GM08714 (cell line): ENCODE data around the gene GKN2.

Source experiments
- H3K4me3 ChIP-seq: fragments of 200-500 bp; sonication (Bioruptor generic); 2 replicates; pipeline ENCODE4 v1.5.1; 2014; ENCODE audit warnings: mild to moderate bottlenecking, low read length, inconsistent platforms
- ZNF274 ChIP-seq: IDR thresholded peaks from 2 replicates; pipeline ENCODE4 v1.6.1; 2012; ENCODE audit warnings: mild to moderate bottlenecking, low read depth, low read length

The GKN2 gene

GRCh38 chr2:68952887-68953521 is at the start of gene GKN2:
GKN2 (minus strand) TSS chr2:68952893; CDS start chr2:68952861, 32 bp downstream.
- no peak within 1 kb of the TSS for H3K4me3 ChIP-seq
- no peak for TF ChIP-seq ZNF274

- no peak for TF ChIP-seq ZNF274
- H3K4me3 ChIP-seq: no peak overlapping the region
These were observed 49.2 kb upstream of the GKN2 start for GRCh38 chr2:69001879-69002278.

- H3K4me3 ChIP-seq: no peak overlapping the region
- TF ChIP-seq ZNF274: no peak
These were observed 44.7 kb upstream of the GKN2 start for GRCh38 chr2:68997401-68997800.

GRCh38 chr2:68995916-68996315 is 43.2 kb upstream of the GKN2 start:
- no peak for TF ChIP-seq ZNF274
- H3K4me3 ChIP-seq: no peak overlapping the region

- H3K4me3 ChIP-seq: no peak overlapping the region
- no peak for TF ChIP-seq ZNF274
These were observed 42.2 kb upstream of the GKN2 start for GRCh38 chr2:68994864-68995263.

GRCh38 chr2:68993660-68994059 is 41.0 kb upstream of the GKN2 start:
- H3K4me3 ChIP-seq: no peak overlapping the region

GRCh38 chr2:68992933-68993332 is 40.2 kb upstream of the GKN2 start:
- no peak overlapping the region for H3K4me3 ChIP-seq
- no peak for TF ChIP-seq ZNF274

More at GRCh38 chr2:68993660-68994059, 41.0 kb upstream of the GKN2 start:
- no peak for TF ChIP-seq ZNF274

GRCh38 chr2:68992341-68992740 is 39.6 kb upstream of the GKN2 start:
- no peak for TF ChIP-seq ZNF274

GRCh38 chr2:68989035-68989434 is 36.3 kb upstream of the GKN2 start:
- no peak overlapping the region for H3K4me3 ChIP-seq
- TF ChIP-seq ZNF274: no peak

More at GRCh38 chr2:68992341-68992740, 39.6 kb upstream of the GKN2 start:
- H3K4me3 ChIP-seq: no peak overlapping the region

GRCh38 chr2:68987021-68987503 is 34.4 kb upstream of the GKN2 start:
- no peak for TF ChIP-seq ZNF274
- no peak overlapping the region for H3K4me3 ChIP-seq

GRCh38 chr2:68980956-68981355 is 28.3 kb upstream of the GKN2 start:
- no peak for TF ChIP-seq ZNF274
- no peak overlapping the region for H3K4me3 ChIP-seq

GRCh38 chr2:68978098-68978497 is 25.4 kb upstream of the GKN2 start:
- H3K4me3 ChIP-seq: no peak overlapping the region
- TF ChIP-seq ZNF274: no peak

GRCh38 chr2:68977453-68977852 is 24.8 kb upstream of the GKN2 start:
- no peak overlapping the region for H3K4me3 ChIP-seq
- TF ChIP-seq ZNF274: no peak

- TF ChIP-seq ZNF274: no peak
- no peak overlapping the region for H3K4me3 ChIP-seq
These were observed 23.2 kb upstream of the GKN2 start for GRCh38 chr2:68975844-68976243.

- H3K4me3 ChIP-seq: no peak overlapping the region
- no peak for TF ChIP-seq ZNF274
These were observed 22.4 kb upstream of the GKN2 start for GRCh38 chr2:68974946-68975665.
